GM18505 (cell line): ENCODE measurements around the gene MED27.

Experiments
- ATAC-seq: cut with Tn5 transposase; IDR thresholded peaks from one replicate; pipeline ENCODE4 v1.9.1; 2021; ENCODE audit not compliant: unreplicated experiment
- POLR2A ChIP-seq: IDR thresholded peaks from 4 replicates; pipeline ENCODE4 v1.6.1; 2011; ENCODE audit warnings: borderline replicate concordance; ENCODE audit not compliant: insufficient read depth, insufficient read length; ENCODE audit errors: extremely low read depth

MED27 gene

DNA sequence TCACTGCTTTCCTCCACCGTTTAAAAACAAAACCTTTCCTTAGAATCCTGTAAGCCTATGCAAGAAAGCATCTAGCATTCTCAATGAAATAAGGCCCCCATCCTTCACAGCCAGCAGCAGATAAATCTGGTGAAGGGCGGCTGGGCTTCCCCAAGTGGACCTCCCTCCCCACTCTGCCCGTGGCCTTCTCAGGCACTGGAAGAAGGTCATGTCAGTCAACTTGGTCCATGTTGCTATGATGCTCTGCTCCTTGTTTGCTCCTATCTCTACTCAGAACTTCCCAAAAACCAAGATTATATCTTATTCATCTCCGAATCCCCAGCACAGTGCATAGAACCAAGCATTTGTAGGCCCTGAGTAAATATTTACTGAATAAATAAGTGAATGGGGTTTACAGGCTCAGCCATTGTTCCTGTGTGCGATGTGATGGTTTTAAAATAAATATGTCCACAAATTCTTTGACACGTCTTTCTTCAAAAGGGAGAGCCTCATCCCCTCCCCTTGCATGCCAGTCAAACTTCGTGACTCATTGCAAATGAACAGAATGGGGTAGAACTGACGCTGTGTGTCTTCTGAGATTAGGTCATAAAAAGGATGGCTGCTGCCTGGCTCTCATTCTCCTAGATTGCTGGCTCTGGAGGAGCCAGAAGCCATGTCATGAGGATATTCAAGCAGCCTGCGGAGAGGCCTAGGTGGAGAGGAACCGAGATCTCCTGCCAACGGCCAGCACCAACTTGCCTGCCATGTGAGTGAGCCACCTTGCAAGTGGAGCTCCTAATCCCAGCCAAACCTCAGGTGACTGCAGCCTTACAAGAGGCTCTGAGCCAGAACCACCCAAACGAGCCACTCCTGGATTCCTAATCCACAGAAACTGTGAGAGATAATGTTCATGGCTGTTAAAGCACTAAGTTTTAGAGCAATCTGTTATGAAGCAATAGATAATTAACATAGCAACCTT lies 70.5 kb downstream of the MED27 start:
- TF ChIP-seq POLR2A, result no peak

GRCh38 chr9:132008184-132008803 lies 71.4 kb downstream of the MED27 start:
- no peak for ATAC-seq
- TF ChIP-seq POLR2A, result no peak

More for the DNA sequence above, 70.5 kb downstream of the MED27 start:
- ATAC-seq, result no peak

- TF ChIP-seq POLR2A, result no peak
- no peak for ATAC-seq
Observed at GRCh38 chr9:132007371-132008025, 72.2 kb downstream of the MED27 start.

DNA sequence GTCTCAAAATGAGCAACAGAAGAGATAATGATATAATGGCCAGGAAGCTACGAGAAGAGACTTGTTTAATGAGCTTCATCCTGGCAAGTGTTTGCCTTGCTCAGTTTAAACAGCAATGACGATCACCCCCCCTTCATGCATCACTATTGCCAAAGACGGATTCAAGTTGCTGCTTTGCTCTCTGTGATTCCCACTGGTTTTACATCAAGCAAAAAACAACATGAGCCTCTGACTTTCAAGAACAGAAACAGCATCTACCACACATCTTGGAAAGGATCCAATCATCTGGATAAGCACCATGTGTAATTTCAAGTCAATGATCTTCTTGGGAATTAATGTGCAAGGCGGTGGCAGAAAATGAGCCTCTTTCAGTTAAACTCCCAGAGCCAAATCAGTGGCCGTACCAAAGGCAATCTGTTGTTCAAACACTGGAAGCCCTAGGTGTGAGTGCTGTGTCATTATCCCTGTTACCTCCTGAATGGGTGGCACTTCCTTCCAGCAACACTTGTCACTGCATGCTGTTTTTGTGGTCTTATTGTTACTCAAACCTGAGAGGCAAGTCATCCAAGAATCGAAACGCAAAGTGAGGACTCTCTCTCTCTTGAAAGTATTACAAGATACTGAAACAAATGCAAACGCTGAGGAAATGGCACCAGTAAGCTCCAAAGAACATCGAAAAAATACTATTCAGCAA lies 72.8 kb downstream of the MED27 start:
- TF ChIP-seq POLR2A, result no peak
- ATAC-seq, result no peak

DNA sequence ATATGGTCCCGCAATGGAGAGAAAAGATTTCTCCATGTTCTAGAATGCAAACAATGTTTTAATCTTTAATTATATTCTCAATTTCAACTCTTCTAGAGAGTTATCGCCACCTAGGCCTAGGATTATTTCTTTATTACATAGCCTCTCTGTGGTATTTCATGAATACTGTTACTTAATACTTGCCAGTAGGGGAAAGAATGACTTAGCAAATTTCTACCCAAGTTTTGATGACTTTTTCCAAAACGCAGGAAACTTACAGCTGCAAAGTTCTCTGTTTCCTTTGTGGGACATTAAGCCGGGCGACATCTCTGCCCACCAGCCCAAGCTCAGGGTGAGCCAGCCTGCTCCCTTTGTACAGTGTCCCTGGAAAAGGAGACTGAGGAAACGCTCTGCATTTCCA lies 73.8 kb downstream of the MED27 start:
- TF ChIP-seq POLR2A, result no peak
- ATAC-seq, result no peak

- no peak for ATAC-seq
- TF ChIP-seq POLR2A, result no peak
Observed at GRCh38 chr9:132004323-132004722, 75.3 kb downstream of the MED27 start.

- no peak for ATAC-seq
- TF ChIP-seq POLR2A, result no peak
Observed at GRCh38 chr9:132003896-132004295, 75.8 kb downstream of the MED27 start.

- ATAC-seq, result no peak
- no peak for TF ChIP-seq POLR2A
Observed at GRCh38 chr9:132003319-132003704, 76.4 kb downstream of the MED27 start.

GRCh38 chr9:132002643-132003318 lies 76.9 kb downstream of the MED27 start:
- ATAC-seq, result no peak
- no peak for TF ChIP-seq POLR2A

DNA sequence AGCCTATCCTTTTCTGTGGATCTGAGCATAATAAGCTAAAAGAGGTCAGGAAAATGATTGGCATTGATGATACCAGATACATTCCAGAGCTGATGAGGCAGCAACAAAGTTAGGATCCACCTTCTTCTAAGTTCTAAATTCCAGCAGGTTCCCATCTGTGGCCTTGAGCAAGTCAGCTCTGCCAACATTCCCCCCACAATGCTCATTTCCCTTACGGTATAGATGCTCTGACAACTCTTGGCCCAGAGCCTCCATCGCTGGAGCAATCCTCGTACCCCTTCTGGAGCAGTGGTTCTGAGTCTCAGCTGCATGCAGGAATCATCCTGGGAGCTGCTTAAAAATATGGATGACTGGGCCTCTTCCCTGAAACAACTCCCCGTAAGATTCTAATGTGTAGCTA lies 78.1 kb downstream of the MED27 start:
- ATAC-seq, result no peak
- TF ChIP-seq POLR2A, result no peak

GRCh38 chr9:132000659-132001058 lies 79.0 kb downstream of the MED27 start:
- no peak for TF ChIP-seq POLR2A
- ATAC-seq, result no peak

DNA sequence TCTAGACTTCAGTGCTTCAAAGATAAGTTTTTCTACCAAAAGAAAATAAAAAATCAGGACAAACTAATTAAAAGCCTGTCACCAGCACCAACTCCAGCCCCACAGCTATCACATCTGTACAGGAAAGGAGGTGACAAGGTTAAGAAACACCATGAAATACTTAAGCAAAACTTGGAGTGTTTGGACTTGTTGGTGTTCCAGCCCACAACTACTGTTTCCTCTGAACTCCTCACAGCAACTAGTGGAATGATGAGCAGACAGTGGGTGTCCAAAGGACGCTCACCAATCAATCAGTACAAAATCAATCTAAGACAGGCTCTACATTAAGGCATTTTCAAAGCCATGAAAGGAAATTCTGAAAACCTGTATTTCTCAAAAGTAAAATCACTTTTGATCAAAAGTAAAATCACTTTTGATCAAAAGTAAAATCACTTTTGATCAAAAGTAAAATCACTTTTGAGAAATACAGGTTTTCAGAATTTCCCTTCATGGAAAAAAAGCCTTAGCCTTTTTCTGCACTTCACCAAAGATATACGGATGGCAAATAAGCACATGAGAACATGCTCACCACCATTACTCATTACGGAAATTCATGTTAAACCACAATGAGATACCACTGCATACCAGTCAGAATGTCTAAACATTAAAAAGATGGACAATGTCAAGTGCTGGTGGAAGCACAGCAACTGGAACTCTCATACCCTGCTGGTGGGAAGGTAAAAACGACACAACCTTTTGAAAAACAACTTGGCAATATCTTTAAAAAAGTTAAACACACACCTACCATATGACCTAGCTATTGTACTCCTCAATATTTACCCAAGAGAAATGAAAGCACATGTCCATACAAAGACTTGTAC lies 79.7 kb downstream of the MED27 start:
- TF ChIP-seq POLR2A, result no peak
- no peak for ATAC-seq

GRCh38 chr9:131997779-131998178 lies 81.9 kb downstream of the MED27 start:
- no peak for TF ChIP-seq POLR2A
- ATAC-seq, result no peak

GRCh38 chr9:131997076-131997475 lies 82.6 kb downstream of the MED27 start:
- no peak for ATAC-seq
- TF ChIP-seq POLR2A, result no peak
